CD14-positive monocyte (primary cell): ENCODE measurements around the gene BORA. TPM values are rescaled to one million over a fixed set of nuclear protein-coding genes. Genes with fewer than 3 reads are reported as not detected.

Experiments
- DNase-seq, 3 donors: peaks; one replicate each; pipeline ENCODE4 v3.0.0-alpha.2; 2011 to 2022
- H2AFZ ChIP-seq: 2 replicates; pipeline ENCODE4 v1.6.0; 2012; ENCODE audit warnings: mild to moderate bottlenecking, low read depth, low read length, inconsistent platforms; ENCODE audit not compliant: insufficient read depth, poor library complexity, severe bottlenecking
- H3K27ac ChIP-seq, 2 donors: 1 replicate in 1 of 2; 2 replicates in 1 of 2; pipeline ENCODE4 v1.5.1; 2012 to 2013; ENCODE audit warnings: low read length in 2 of 2, control low read depth in 1 of 2, inconsistent platforms in 1 of 2, low read depth in 1 of 2, mild to moderate bottlenecking in 1 of 2
- H3K27me3 ChIP-seq, 2 donors: one replicate each; pipeline versions ENCODE4 v1.6.0 to v1.6.1; 2011 to 2013; ENCODE audit warnings: low read length in 2 of 2; ENCODE audit not compliant: control insufficient read depth in 2 of 2, insufficient read depth in 2 of 2
- H3K36me3 ChIP-seq, 2 donors: replicated peaks in 1 of 2; 1 replicate in 1 of 2; 2 replicates in 1 of 2; pipeline versions ENCODE4 v1.5.1 to v1.6.1; 2012 to 2013; ENCODE audit warnings: low read length in 2 of 2, control low read depth in 1 of 2, inconsistent platforms in 1 of 2, mild to moderate bottlenecking in 1 of 2; ENCODE audit not compliant: insufficient read depth in 2 of 2, control insufficient read depth in 1 of 2
- H3K4me1 ChIP-seq, 2 donors: 1 replicate in 1 of 2; 2 replicates in 1 of 2; pipeline versions ENCODE4 v1.5.1 to v1.6.1; 2012 to 2013; ENCODE audit warnings: low read length in 2 of 2, control low read depth in 1 of 2, inconsistent platforms in 1 of 2, mild to moderate bottlenecking in 1 of 2, moderate library complexity in 1 of 2; ENCODE audit not compliant: insufficient read depth in 2 of 2, control insufficient read depth in 1 of 2
- H3K4me2 ChIP-seq: replicated peaks from 2 replicates; pipeline ENCODE3; 2012; ENCODE audit warnings: low read length, moderate library complexity, mild to moderate bottlenecking; ENCODE audit not compliant: poor library complexity, severe bottlenecking; ENCODE audit errors: extremely low read depth
- H3K4me3 ChIP-seq, 3 experiments: fragments of 200-600 bp in 1 of 3; sonication (generic) in 1 of 3; replicated peaks in 1 of 3; 1 replicate in 2 of 3; 2 replicates in 1 of 3; pipeline ENCODE4 v1.5.1; 2011 to 2013; ENCODE audit warnings: low read length in 3 of 3, mild to moderate bottlenecking in 3 of 3, control low read depth in 2 of 3, low read depth in 2 of 3, inconsistent platforms in 1 of 3, moderate library complexity in 1 of 3
- H3K79me2 ChIP-seq: 2 replicates; pipeline ENCODE4 v1.6.0; 2012; ENCODE audit warnings: mild to moderate bottlenecking, control low read depth, inconsistent platforms, low read length, moderate library complexity; ENCODE audit not compliant: insufficient read depth
- H3K9ac ChIP-seq: 2 replicates; pipeline ENCODE4 v1.6.0; 2017; ENCODE audit warnings: low read length, mild to moderate bottlenecking; ENCODE audit not compliant: insufficient read depth, poor library complexity, severe bottlenecking
- H3K9me3 ChIP-seq, 2 donors: replicated peaks in 1 of 2; 1 replicate in 1 of 2; 2 replicates in 1 of 2; pipeline versions ENCODE4 v1.5.1 to v1.6.1; 2012 to 2013; ENCODE audit warnings: low read length in 2 of 2, control low read depth in 1 of 2; ENCODE audit not compliant: control insufficient read depth in 1 of 2, insufficient read depth in 1 of 2
- H4K20me1 ChIP-seq: 2 replicates; pipeline ENCODE4 v1.6.0; 2012; ENCODE audit warnings: mild to moderate bottlenecking, low read length, control low read depth, moderate library complexity; ENCODE audit not compliant: insufficient read depth
- H3K27ac Mint-ChIP-seq, 7 donors: one replicate each; pipeline ENCODE4 v1.8.0; 2020; ENCODE audit warnings: mild to moderate bottlenecking in 7 of 7, mixed read lengths in 7 of 7, moderate library complexity in 6 of 7, inconsistent platforms in 2 of 7
- H3K27me3 Mint-ChIP-seq, 3 donors: one replicate each; pipeline ENCODE4 v1.8.0; 2021 to 2022; ENCODE audit warnings: low read depth in 3 of 3, mild to moderate bottlenecking in 3 of 3, mixed read lengths in 3 of 3, moderate library complexity in 3 of 3, inconsistent platforms in 1 of 3
- H3K36me3 Mint-ChIP-seq, 2 donors: one replicate each; pipeline ENCODE4 v1.8.0; 2020; ENCODE audit warnings: mixed read lengths in 2 of 2, inconsistent platforms in 1 of 2, mild to moderate bottlenecking in 1 of 2
- H3K4me1 Mint-ChIP-seq: one replicate; pipeline ENCODE4 v1.8.0; 2020; ENCODE audit warnings: mild to moderate bottlenecking, mixed read lengths
- H3K4me3 Mint-ChIP-seq, 2 donors: one replicate each; pipeline ENCODE4 v1.8.0; 2020; ENCODE audit warnings: mild to moderate bottlenecking in 2 of 2, mixed read lengths in 2 of 2, moderate library complexity in 1 of 2
- H3K9me3 Mint-ChIP-seq, 7 donors: one replicate each; pipeline ENCODE4 v1.8.0; 2020 to 2022; ENCODE audit warnings: mixed read lengths in 7 of 7, mild to moderate bottlenecking in 6 of 7, moderate library complexity in 6 of 7, inconsistent platforms in 2 of 7
- CTCF ChIP-seq: fragments of 200-600 bp; IDR thresholded peaks from one replicate; pipeline ENCODE4 v1.8.0; 2022; ENCODE audit warnings: antibody characterized with exemption, mild to moderate bottlenecking
- WGBS: methylation state at CpG from one replicate; pipeline ENCODE4 v1.1.5; 2013; ENCODE audit warnings: missing lambda C conversion rate; ENCODE audit not compliant: insufficient coverage; 5-methylcytosine and 5-hydroxymethylcytosine counted together
- intact Hi-C, 2 donors: fragments of 100-400 bp; cut with micrococcal nuclease; formaldehyde crosslinking; loops; one replicate each; pipeline versions ENCODE4 v1.15.0 to v1.15.1; 2023
- polyA plus RNA-seq, 3 donors: library from polyadenylated mRNA; depleted of rRNA in 1 of 3; unstranded in 2 of 3; stranded (reverse) in 1 of 3; fragments of 300-500 nt in 2 of 3; fragments of >200 nt in 1 of 3; fragmentation: Illumina TruSeq in 2 of 3; gene quantifications; 1 replicate in 2 of 3; 2 replicates in 1 of 3; pipeline ENCODE4 v1.2.3, GENCODE V29; 2012 to 2021

BORA gene
- polyA plus RNA-seq, 3 donors, result 2.1 to 4.7 (median 2.9) TPM

GRCh38 chr13:72726726-72727416 lies 852 bp upstream of the BORA start:
- WGBS, result under 1% methylated on average over 49 of the region's 49 CpGs
- peaks cover 12 to 25% of the 10 kb centered on the region in 2 donors for H3K36me3 Mint-ChIP-seq
- peak overlapping the region; percentile 93 for H2AFZ ChIP-seq
- peak overlapping the region; percentile 78 for H3K9ac ChIP-seq
- H3K4me3 Mint-ChIP-seq, result peak overlapping the region; percentile 95 to 97
- H3K27ac Mint-ChIP-seq, result peak overlapping the region; percentile 78 to 95 (median 89)
- H3K27me3 Mint-ChIP-seq, result peaks cover 0 to 2% (median 0%) of the 10 kb centered on the region in 3 donors
- peak overlapping the region; percentile 93 to 97 (median 95) for H3K4me3 ChIP-seq
- H3K4me1 ChIP-seq, result peaks cover 19 to 39% of the 10 kb centered on the region in 2 donors
- peak overlapping the region; percentile 94 for H3K4me2 ChIP-seq
- H3K4me1 Mint-ChIP-seq, result peaks cover 33% of the 10 kb centered on the region
- intact Hi-C loops, result loop anchor here (1.0 to 5.0 kb wide), 2 partner anchors 55 kb away; partner anchors contain the start of genes PIBF1 (in 2 of the 2) and DIS3 (in 1 of the 2)
- H3K79me2 ChIP-seq, result peaks cover 95% of the 10 kb centered on the region
- peak overlapping the region; percentile 63 to 78 for H3K27ac ChIP-seq
- peaks cover 5 to 12% of the 10 kb centered on the region in 2 donors for H3K36me3 ChIP-seq
- TF ChIP-seq CTCF, result no peak
- peak; percentile 36 to 46 (median 43) for DNase-seq
- H3K9me3 ChIP-seq, result no peaks in the 10 kb centered on the region
- peaks cover 0 to 3% (median 0%) of the 10 kb centered on the region in 7 donors for H3K9me3 Mint-ChIP-seq
- peaks cover 11% of the 10 kb centered on the region for H4K20me1 ChIP-seq
- H3K27me3 ChIP-seq, result no peaks in the 10 kb centered on the region

- Histone ChIP-seq H3K36me3 (peaks cover 11 to 19% of the 10 kb centered on the region in 2 donors), H3K9ac (peak overlapping the region; percentile 74), H4K20me1 (peaks cover 11% of the 10 kb centered on the region), H3K27ac (peak overlapping the region; percentile 49 to 84), H3K27me3 (no peaks in the 10 kb centered on the region), H3K4me1 (peaks cover 19 to 39% of the 10 kb centered on the region in 2 donors), H3K79me2 (peaks cover 93% of the 10 kb centered on the region), H3K4me3 (peak overlapping the region; percentile 65 to 95 (median 93)), H2AFZ (peak overlapping the region; percentile 94), H3K9me3 (no peaks in the 10 kb centered on the region), H3K4me2 (peak overlapping the region; percentile 94)
- intact Hi-C loops, result loop anchor here in 1 of 2 donors (5.0 kb wide), 1 partner anchor 54 kb away; the partner anchor contains the start of genes DIS3 and PIBF1
- H3K27ac Mint-ChIP-seq, result peak overlapping the region; percentile 79 to 93 (median 89)
- peaks cover 33% of the 10 kb centered on the region for H3K4me1 Mint-ChIP-seq
- no peak for TF ChIP-seq CTCF
- H3K4me3 Mint-ChIP-seq, result peak overlapping the region; percentile 95 to 97
- peaks cover 0 to 2% (median 0%) of the 10 kb centered on the region in 3 donors for H3K27me3 Mint-ChIP-seq
- WGBS, result no CpG with 5 or more reads among the region's 3 CpGs
- peaks cover 12 to 26% of the 10 kb centered on the region in 2 donors for H3K36me3 Mint-ChIP-seq
- no peak for DNase-seq
- H3K9me3 Mint-ChIP-seq, result no peaks in the 10 kb centered on the region
Observed at GRCh38 chr13:72728290-72728605, 525 bp downstream of the BORA start.
